Measurements from ENCODE around the gene PFDN1. TPM values are rescaled to one million over a fixed set of nuclear protein-coding genes. Genes with fewer than 3 reads are reported as not detected.

Gene PFDN1
- total and polyA plus RNA-seq, 2 donors: 48.4 to 80.7 TPM

- no peaks in the 10 kb centered on the region for H3K4me1 ChIP-seq (ENCODE audit: control insufficient read depth in 2 of 2, insufficient read depth in 2 of 2, low read length in 2 of 2)
- no peak for DNase-seq (ENCODE audit: low read depth in 6 of 9, low spot score in 9 of 9)
- no peaks in the 10 kb centered on the region for H3K9me3 ChIP-seq (ENCODE audit: control insufficient read depth in 2 of 2, insufficient read depth in 1 of 2, low read length in 1 of 2)
- no peak overlapping the region for H3K4me3 ChIP-seq (ENCODE audit: low read length in 2 of 2)
- 97% methylated on average over 5 of the region's 5 CpGs for WGBS
- H3K36me3 ChIP-seq (ENCODE audit: control insufficient read depth in 2 of 2, insufficient read depth in 2 of 2, low read length in 1 of 2): no peaks in the 10 kb centered on the region
- H3K27ac ChIP-seq (ENCODE audit: low read depth in 1 of 2, low read length in 1 of 2): no peak overlapping the region
- no peaks in the 10 kb centered on the region for H3K27me3 ChIP-seq (ENCODE audit: control insufficient read depth in 2 of 2, insufficient read depth in 1 of 2, low read length in 1 of 2)
Measured at GRCh38 chr5:140324041-140324600, 21.2 kb upstream of the PFDN1 start.

GRCh38 chr5:140322751-140323731 lies 20.1 kb upstream of the PFDN1 start:
- Histone ChIP-seq H3K4me3 (ENCODE audit: low read length in 2 of 2) (no peak overlapping the region), H3K27me3 (ENCODE audit: control insufficient read depth in 2 of 2, insufficient read depth in 1 of 2, low read length in 1 of 2) (no peaks in the 10 kb centered on the region), H3K4me1 (ENCODE audit: control insufficient read depth in 2 of 2, insufficient read depth in 2 of 2, low read length in 2 of 2) (no peaks in the 10 kb centered on the region), H3K36me3 (ENCODE audit: control insufficient read depth in 2 of 2, insufficient read depth in 2 of 2, low read length in 1 of 2) (no peaks in the 10 kb centered on the region), H3K27ac (ENCODE audit: low read depth in 1 of 2, low read length in 1 of 2) (no peak overlapping the region), H3K9me3 (ENCODE audit: control insufficient read depth in 2 of 2, insufficient read depth in 1 of 2, low read length in 1 of 2) (no peaks in the 10 kb centered on the region)
- WGBS: 91% methylated on average over 9 of the region's 9 CpGs
- DNase-seq (ENCODE audit: low read depth in 6 of 9, low spot score in 9 of 9): no peak

GRCh38 chr5:140321796-140322195 lies 18.9 kb upstream of the PFDN1 start:
- 99% methylated on average over 2 of the region's 2 CpGs for WGBS
- no peaks in the 10 kb centered on the region for H3K9me3 ChIP-seq (ENCODE audit: control insufficient read depth in 2 of 2, insufficient read depth in 1 of 2, low read length in 1 of 2)
- no peaks in the 10 kb centered on the region for H3K27me3 ChIP-seq (ENCODE audit: control insufficient read depth in 2 of 2, insufficient read depth in 1 of 2, low read length in 1 of 2)
- no peak for DNase-seq (ENCODE audit: low read depth in 6 of 9, low spot score in 9 of 9)
- no peak overlapping the region for H3K4me3 ChIP-seq (ENCODE audit: low read length in 2 of 2)
- H3K36me3 ChIP-seq (ENCODE audit: control insufficient read depth in 2 of 2, insufficient read depth in 2 of 2, low read length in 1 of 2): no peaks in the 10 kb centered on the region
- H3K27ac ChIP-seq (ENCODE audit: low read depth in 1 of 2, low read length in 1 of 2): no peak overlapping the region
- no peaks in the 10 kb centered on the region for H3K4me1 ChIP-seq (ENCODE audit: control insufficient read depth in 2 of 2, insufficient read depth in 2 of 2, low read length in 2 of 2)

- Histone ChIP-seq H3K36me3 (ENCODE audit: control insufficient read depth in 2 of 2, insufficient read depth in 2 of 2, low read length in 1 of 2) (no peaks in the 10 kb centered on the region), H3K27me3 (ENCODE audit: control insufficient read depth in 2 of 2, insufficient read depth in 1 of 2, low read length in 1 of 2) (no peaks in the 10 kb centered on the region), H3K4me1 (ENCODE audit: control insufficient read depth in 2 of 2, insufficient read depth in 2 of 2, low read length in 2 of 2) (no peaks in the 10 kb centered on the region), H3K9me3 (ENCODE audit: control insufficient read depth in 2 of 2, insufficient read depth in 1 of 2, low read length in 1 of 2) (no peaks in the 10 kb centered on the region), H3K27ac (ENCODE audit: low read depth in 1 of 2, low read length in 1 of 2) (no peak overlapping the region), H3K4me3 (ENCODE audit: low read length in 2 of 2) (no peak overlapping the region)
- WGBS: 97% methylated on average over 1 of the region's 1 CpG
- no peak for DNase-seq (ENCODE audit: low read depth in 6 of 9, low spot score in 9 of 9)
Measured at GRCh38 chr5:140319833-140320232, 16.9 kb upstream of the PFDN1 start.

GRCh38 chr5:140318792-140319191 lies 15.9 kb upstream of the PFDN1 start:
- WGBS: 97% methylated on average over 4 of the region's 4 CpGs

GRCh38 chr5:140317859-140318258 lies 15.0 kb upstream of the PFDN1 start:
- Histone ChIP-seq H3K27ac (ENCODE audit: low read depth in 1 of 2, low read length in 1 of 2) (no peak overlapping the region), H3K36me3 (ENCODE audit: control insufficient read depth in 2 of 2, insufficient read depth in 2 of 2, low read length in 1 of 2) (no peaks in the 10 kb centered on the region), H3K4me1 (ENCODE audit: control insufficient read depth in 2 of 2, insufficient read depth in 2 of 2, low read length in 2 of 2) (no peaks in the 10 kb centered on the region), H3K27me3 (ENCODE audit: control insufficient read depth in 2 of 2, insufficient read depth in 1 of 2, low read length in 1 of 2) (no peaks in the 10 kb centered on the region), H3K9me3 (ENCODE audit: control insufficient read depth in 2 of 2, insufficient read depth in 1 of 2, low read length in 1 of 2) (no peaks in the 10 kb centered on the region), H3K4me3 (ENCODE audit: low read length in 2 of 2) (no peak overlapping the region)
- no peak for DNase-seq (ENCODE audit: low read depth in 6 of 9, low spot score in 9 of 9)
- WGBS: 94% methylated on average over 5 of the region's 5 CpGs

More at GRCh38 chr5:140318792-140319191, 15.9 kb upstream of the PFDN1 start:
- DNase-seq (ENCODE audit: low read depth in 6 of 9, low spot score in 9 of 9): no peak
- no peak overlapping the region for H3K27ac ChIP-seq (ENCODE audit: low read depth in 1 of 2, low read length in 1 of 2)
- H3K27me3 ChIP-seq (ENCODE audit: control insufficient read depth in 2 of 2, insufficient read depth in 1 of 2, low read length in 1 of 2): no peaks in the 10 kb centered on the region
- H3K4me1 ChIP-seq (ENCODE audit: control insufficient read depth in 2 of 2, insufficient read depth in 2 of 2, low read length in 2 of 2): no peaks in the 10 kb centered on the region
- H3K36me3 ChIP-seq (ENCODE audit: control insufficient read depth in 2 of 2, insufficient read depth in 2 of 2, low read length in 1 of 2): no peaks in the 10 kb centered on the region
- H3K9me3 ChIP-seq (ENCODE audit: control insufficient read depth in 2 of 2, insufficient read depth in 1 of 2, low read length in 1 of 2): no peaks in the 10 kb centered on the region
- H3K4me3 ChIP-seq (ENCODE audit: low read length in 2 of 2): no peak overlapping the region

- no peak for DNase-seq (ENCODE audit: low read depth in 6 of 9, low spot score in 9 of 9)
- Histone ChIP-seq H3K27ac (ENCODE audit: low read depth in 1 of 2, low read length in 1 of 2) (no peak overlapping the region), H3K4me3 (ENCODE audit: low read length in 2 of 2) (no peak overlapping the region), H3K4me1 (ENCODE audit: control insufficient read depth in 2 of 2, insufficient read depth in 2 of 2, low read length in 2 of 2) (no peaks in the 10 kb centered on the region), H3K27me3 (ENCODE audit: control insufficient read depth in 2 of 2, insufficient read depth in 1 of 2, low read length in 1 of 2) (no peaks in the 10 kb centered on the region), H3K36me3 (ENCODE audit: control insufficient read depth in 2 of 2, insufficient read depth in 2 of 2, low read length in 1 of 2) (no peaks in the 10 kb centered on the region), H3K9me3 (ENCODE audit: control insufficient read depth in 2 of 2, insufficient read depth in 1 of 2, low read length in 1 of 2) (no peaks in the 10 kb centered on the region)
- 97% methylated on average over 7 of the region's 7 CpGs for WGBS
Measured at GRCh38 chr5:140312791-140313189, 9.9 kb upstream of the PFDN1 start.

GRCh38 chr5:140312067-140312790 lies 9.3 kb upstream of the PFDN1 start:
- no peaks in the 10 kb centered on the region for H3K27me3 ChIP-seq (ENCODE audit: control insufficient read depth in 2 of 2, insufficient read depth in 1 of 2, low read length in 1 of 2)
- no peaks in the 10 kb centered on the region for H3K9me3 ChIP-seq (ENCODE audit: control insufficient read depth in 2 of 2, insufficient read depth in 1 of 2, low read length in 1 of 2)
- H3K4me3 ChIP-seq (ENCODE audit: low read length in 2 of 2): no peak overlapping the region
- H3K36me3 ChIP-seq (ENCODE audit: control insufficient read depth in 2 of 2, insufficient read depth in 2 of 2, low read length in 1 of 2): no peaks in the 10 kb centered on the region
- no peak overlapping the region for H3K27ac ChIP-seq (ENCODE audit: low read depth in 1 of 2, low read length in 1 of 2)
- 26% methylated on average over 4 of the region's 4 CpGs for whole genome bisulfite sequencing
- no peaks in the 10 kb centered on the region for H3K4me1 ChIP-seq (ENCODE audit: control insufficient read depth in 2 of 2, insufficient read depth in 2 of 2, low read length in 2 of 2)
- DNase-seq (ENCODE audit: low read depth in 6 of 9, low spot score in 9 of 9): no peak

GRCh38 chr5:140311011-140311467 lies 8.1 kb upstream of the PFDN1 start:
- DNase-seq (ENCODE audit: low read depth in 6 of 9, low spot score in 9 of 9): no peak
- Histone ChIP-seq H3K4me1 (ENCODE audit: control insufficient read depth in 2 of 2, insufficient read depth in 2 of 2, low read length in 2 of 2) (no peaks in the 10 kb centered on the region), H3K27me3 (ENCODE audit: control insufficient read depth in 2 of 2, insufficient read depth in 1 of 2, low read length in 1 of 2) (peaks cover 0 to under 1% of the 10 kb centered on the region in 2 donors), H3K9me3 (ENCODE audit: control insufficient read depth in 2 of 2, insufficient read depth in 1 of 2, low read length in 1 of 2) (no peaks in the 10 kb centered on the region), H3K36me3 (ENCODE audit: control insufficient read depth in 2 of 2, insufficient read depth in 2 of 2, low read length in 1 of 2) (no peaks in the 10 kb centered on the region), H3K27ac (ENCODE audit: low read depth in 1 of 2, low read length in 1 of 2) (no peak overlapping the region), H3K4me3 (ENCODE audit: low read length in 2 of 2) (no peak overlapping the region)
- WGBS: 95% methylated on average over 5 of the region's 5 CpGs
